Tibial nerve (tissue), 4 donors: ENCODE measurements around the gene KBTBD4.

Experiments used
- CTCF ChIP-seq, 5 experiments: fragments of 200-600 bp in 3 of 5; fragments of 450-650 bp in 2 of 5; sonication (generic) in 3 of 5; IDR thresholded peaks; one replicate each; pipeline ENCODE4 v1.5.1; 2016 to 2019; ENCODE audit warnings: antibody characterized with exemption in 5 of 5, mild to moderate bottlenecking in 3 of 5, moderate library complexity in 2 of 5
- EP300 ChIP-seq, 2 donors: sonication (generic); formaldehyde crosslinking; IDR thresholded peaks; one replicate each; pipeline ENCODE4 v1.6.1; 2017; ENCODE audit warnings: antibody characterized with exemption in 2 of 2, mild to moderate bottlenecking in 1 of 2

DNA sequence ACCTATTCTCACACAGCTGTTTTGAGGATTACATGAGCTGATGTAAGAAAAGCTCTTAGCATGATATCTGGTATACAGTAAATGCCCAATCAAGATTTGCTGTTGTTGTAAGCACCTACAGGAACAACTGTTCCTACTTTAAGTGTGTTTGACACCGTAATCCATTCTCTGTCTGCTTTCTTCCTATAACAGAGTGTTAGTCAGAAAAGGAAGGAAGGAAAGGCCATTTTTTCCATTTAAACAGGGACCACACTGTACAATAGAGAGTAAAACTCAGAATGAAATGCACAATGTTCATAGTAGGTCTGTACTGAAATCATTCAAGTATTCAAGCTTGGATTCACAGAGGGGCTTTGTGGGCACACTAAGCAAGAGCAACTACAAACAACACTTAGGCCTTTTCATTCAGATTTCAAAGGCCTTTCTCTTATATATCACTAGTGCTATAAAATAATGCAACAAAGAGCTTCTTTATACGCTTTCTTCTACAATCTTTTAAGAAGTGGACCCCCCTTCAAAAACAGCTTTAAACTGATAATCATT is 42.1 kb upstream of the KBTBD4 start:
- TF ChIP-seq CTCF (IDR thresholded peaks at IDR 0.05) (no peak), EP300 (IDR thresholded peaks at IDR 0.05) (no peak)
